ENCODE data around the gene OPCML.

DNA sequence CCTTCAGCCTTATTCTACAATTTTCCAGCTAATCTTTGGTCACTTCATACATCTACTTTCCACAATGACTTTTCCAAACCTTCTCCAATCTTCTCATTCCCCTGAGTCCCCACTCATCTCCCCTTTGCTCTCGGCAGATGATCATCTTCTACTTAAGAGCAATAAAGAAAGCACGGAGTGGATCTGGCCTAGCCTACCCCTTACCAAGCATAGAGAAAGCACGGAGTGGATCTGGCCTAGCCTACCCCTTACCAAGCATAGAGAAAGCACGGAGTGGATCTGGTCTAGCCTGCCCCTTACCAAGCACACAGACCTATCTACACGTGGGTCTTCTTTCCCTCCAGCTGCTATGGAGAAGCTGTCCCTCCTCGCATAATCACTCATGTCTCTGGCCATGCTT, 558.6 kb downstream of the OPCML start:
- no peak for TF ChIP-seq POLR2A (IDR thresholded peaks at IDR 0.05)
- TF ChIP-seq, protein P1, sequence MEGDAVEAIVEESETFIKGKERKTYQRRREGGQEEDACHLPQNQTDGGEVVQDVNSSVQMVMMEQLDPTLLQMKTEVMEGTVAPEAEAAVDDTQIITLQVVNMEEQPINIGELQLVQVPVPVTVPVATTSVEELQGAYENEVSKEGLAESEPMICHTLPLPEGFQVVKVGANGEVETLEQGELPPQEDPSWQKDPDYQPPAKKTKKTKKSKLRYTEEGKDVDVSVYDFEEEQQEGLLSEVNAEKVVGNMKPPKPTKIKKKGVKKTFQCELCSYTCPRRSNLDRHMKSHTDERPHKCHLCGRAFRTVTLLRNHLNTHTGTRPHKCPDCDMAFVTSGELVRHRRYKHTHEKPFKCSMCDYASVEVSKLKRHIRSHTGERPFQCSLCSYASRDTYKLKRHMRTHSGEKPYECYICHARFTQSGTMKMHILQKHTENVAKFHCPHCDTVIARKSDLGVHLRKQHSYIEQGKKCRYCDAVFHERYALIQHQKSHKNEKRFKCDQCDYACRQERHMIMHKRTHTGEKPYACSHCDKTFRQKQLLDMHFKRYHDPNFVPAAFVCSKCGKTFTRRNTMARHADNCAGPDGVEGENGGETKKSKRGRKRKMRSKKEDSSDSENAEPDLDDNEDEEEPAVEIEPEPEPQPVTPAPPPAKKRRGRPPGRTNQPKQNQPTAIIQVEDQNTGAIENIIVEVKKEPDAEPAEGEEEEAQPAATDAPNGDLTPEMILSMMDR (IDR thresholded peaks at IDR 0.05), result no peak

Measured in prostate gland (tissue), 2 donors.